Stimulated activated CD4-positive, alpha-beta T cell treated with anti-CD3 and anti-CD28 coated beads, TNF-alpha, amount 100 ng/mL, for 1 hour (primary cell): ENCODE results near the gene ENTPD8.

ENCODE experiments used
- DNase-seq, 3 donors: peaks; one replicate each; pipeline ENCODE4 v3.0.0-alpha.2; 2020; ENCODE audit warnings: low read depth in 3 of 3, low spot score in 1 of 3

The ENTPD8 gene

DNA sequence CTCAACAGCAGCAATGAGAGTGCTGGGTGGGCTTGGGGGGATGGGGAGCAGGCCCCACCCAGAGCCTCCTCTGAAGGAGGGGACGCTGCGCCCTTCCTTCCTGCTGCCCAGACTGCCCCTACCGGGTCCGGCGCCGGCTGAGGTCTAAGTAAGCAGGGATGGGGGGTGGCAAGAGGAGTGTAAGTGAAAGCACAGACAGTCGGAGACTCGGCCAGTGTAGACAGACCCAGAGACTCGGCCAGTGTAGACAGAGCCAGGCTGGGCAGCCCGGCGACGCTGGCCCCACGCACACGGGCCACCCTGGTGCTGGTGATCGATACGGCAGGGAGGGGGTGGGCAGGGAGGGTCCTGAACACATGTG is 7.4 kb upstream of the ENTPD8 start:
- DNase-seq, result no peak

DNA sequence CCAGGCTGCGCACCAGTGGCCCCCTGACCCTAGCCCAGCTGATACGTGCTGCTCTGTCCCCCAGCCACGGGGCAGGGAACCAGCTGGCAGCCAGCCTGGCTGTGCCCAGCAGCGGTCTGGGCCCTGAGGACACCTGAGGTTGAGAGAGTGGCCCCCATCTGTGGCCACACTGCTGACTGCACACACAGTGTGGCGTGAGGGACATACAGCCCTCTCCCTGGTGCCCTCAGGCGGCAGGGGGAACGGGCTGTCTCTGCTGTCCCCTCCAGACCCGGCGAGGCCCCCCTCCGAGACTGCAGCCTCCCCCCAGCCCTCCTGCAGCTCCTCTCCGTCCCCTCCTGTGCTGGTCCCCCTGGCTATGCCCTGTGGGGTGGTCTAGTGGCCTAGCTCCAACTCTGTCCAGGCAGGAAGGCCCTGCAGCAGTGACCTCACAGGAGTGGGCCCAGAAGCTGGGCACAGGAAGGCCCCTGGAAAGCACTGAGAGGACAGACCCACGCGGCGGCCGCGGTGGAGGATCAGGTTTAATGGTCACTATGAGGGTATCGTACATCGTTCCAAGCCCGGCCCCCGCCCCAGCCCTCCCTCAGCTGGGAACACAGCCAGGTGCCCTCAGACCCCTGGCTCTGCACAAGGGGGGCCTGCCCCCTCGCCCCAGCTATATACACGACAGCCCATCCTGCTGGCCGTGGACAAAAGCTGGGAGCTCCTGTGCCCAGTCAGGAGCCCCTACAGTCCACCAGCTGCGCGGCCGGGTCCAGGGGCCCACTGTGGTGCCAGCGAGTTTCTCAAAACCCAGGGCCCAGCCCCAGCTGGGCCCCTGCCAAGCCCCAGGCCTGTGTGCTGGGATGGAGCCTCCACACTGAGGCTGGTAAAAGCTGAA is 6.8 kb upstream of the ENTPD8 start:
- DNase-seq, result no peak

DNA sequence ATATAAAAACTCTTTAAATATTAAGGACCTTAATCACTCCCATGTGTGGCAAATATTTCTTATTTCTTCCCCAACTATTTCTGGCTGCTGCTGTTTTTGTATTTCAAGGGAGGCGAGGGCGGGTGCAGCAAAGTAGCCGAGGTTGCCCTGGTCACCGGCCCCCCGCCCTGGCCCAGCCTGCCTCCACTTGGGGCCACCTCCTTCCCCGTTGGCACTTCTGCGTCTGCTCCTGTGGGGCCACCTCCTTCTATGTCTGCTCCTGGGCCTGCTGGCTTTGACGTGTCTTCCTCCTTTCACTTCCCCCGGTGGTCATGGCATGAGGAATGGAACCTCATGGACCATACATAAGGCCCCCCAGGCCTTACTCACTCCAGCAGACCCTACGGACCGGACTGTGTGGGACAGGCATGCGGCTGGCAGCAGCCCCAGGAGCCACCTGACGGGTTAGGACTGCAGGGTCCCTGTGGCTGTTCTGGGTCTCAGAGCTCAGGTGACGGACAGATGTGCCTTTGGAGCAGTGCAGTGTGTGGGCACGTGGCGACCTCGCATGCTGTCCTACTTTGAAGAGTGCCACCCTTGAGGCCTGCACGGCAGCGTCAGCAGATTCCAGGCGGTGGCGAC is 5.8 kb upstream of the ENTPD8 start:
- DNase-seq, result no peak

DNA sequence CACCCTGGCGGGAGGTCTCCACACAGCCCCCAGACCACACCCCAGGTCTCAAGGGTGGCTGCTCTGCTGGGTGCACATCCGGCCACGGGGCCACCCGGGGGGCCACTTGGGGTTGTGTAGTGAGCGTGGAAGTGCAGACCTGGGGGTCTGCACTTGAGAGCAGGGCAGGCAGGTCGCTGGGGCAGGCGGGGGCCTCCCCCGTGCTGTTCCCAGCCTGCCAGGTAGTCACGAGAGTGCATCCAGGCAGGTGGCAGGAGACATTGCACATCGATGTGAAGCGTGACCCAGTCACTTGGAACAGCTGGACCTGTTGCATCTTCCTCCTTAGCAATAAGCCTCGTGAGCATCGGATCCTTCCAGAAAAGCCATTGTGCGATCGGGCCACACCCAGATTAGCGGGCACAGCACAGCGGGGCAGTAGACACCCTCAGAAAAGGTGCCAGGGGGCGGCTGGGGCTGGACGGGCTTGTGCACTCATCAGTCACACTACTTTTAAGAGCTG is 4.8 kb upstream of the ENTPD8 start:
- DNase-seq, result no peak

DNA sequence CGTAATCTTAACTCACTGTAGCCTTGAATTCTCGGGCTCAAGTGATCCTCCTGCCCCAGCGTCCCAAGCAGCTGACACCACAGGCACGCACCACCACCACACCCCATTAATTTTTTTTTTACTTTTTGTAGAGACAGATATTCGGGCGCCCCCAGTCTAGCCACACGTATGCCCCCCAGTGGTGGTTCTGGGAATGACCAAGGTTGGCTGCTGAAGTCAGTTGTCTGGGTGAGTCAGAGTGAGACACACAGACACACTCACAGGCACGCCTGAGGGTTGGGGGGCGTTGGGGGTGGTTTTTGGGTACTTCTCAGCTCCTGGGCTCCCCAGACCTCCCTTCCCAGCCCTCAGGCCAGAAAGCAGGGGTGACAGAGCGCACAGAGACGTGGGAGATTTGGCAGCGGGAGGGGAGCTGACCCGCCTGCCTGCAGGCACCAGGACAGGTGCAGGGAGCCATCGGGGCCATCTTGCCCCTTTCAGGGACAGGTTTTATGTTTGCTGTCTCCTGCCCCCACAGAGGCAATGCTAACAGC is 4.2 kb upstream of the ENTPD8 start:
- DNase-seq, result peak; percentile 49 to 85 (median 65)

DNA sequence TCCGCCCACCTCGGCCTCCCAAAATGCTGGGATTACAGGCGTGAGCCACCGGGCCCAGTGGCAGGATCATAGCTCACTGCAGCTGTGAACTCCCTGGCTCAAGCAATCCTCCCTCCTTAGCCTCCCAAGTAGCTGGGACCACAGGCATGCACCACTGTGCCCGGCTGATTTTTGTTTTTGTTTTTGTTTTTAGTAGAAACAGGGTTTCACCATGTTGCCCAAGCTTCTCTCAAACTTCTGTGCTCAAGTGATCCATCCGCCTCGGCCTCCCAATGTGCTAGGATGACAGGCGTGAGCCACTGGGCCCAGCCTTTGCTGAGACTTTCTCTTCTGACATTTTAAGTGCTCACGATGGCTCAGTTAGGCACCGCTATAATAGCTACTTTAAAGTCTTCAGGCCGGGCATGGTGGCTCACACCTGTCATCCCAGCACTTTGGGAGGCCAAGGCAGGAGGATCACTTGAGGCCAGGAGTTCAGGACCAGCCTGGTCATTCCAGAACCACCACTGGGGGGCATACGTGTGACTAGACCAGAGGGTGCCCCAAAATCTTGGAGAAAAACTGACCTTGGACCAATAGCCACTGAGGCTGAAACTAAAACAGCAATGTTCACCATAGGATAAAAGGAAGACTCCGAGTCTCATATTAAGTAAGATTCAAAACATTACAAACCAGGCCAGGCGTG is 3.1 kb upstream of the ENTPD8 start:
- no peak for DNase-seq

DNA sequence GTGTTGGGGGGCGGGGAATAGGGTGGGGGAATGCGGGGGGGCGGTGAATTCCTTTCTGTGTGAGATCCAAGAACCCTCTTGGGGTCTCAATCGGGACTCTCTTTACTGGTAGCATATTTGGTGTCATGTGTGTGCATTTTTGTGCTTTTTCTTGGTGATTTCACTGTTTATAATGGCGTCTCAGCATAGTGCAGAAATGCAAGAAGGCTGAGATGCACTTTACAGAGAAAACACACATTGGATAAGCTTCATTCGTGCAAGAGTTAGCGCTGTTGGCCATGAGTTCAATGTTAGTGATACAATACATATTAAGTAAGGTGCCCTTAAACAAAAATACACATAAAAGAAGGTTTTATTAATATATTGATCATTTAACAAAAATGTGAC is 771 bp upstream of the ENTPD8 start:
- no peak for DNase-seq

DNA sequence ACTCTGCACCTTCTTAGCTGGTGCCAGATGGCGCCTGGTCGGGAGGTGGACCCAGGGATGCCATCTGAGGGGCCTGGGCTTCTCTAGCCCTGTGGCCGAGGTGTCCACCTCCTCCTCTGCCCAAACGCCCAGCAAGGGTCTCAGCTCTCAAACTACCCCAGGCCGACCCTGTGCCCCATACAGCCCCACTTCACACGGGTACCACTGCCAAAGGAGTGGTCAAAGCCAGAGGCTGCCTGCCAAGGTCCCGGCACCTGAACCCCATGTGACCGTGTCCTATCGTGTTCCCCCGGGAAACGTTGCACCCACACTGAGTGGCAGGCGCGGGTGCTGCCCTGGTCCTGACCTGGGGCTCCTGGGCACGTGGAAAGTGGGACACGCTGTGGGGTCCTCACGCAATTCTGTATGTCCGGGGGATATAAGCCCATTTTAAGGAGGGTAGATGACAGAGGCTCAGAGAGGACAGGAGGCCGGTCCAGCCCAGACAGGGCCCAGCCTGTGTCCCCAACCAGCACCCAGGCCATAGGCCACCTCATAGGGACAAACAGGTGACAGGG is 1.9 kb downstream of the ENTPD8 start:
- DNase-seq, result no peak

DNA sequence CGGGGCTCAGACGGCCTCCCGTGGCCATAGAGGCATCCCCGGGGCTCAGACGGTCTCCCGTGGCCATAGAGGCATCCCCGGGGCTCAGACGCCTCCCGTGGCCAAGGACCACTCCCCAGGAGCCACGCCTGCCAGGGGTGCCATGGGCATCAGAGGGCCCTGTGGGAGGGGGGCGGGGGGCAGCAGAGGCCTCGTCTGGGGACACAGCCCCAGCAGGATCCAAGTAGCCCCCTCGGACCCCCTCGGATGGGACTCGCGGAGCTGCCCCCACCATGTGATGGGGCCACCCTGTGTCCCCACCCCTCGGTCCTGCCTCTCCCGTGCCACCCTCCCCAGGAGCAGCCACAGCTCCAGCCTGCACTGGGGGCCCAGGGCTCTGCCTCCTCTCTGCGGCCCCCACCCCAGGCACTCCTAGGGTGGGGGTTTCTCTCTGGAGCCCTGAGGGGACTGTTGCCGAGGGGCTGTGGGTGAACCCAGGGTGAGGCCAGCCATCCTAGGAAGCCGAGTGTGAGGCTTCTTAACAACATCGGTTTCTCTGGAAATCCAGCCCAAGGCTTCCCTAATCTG is 2.5 kb downstream of the ENTPD8 start:
- no peak for DNase-seq

DNA sequence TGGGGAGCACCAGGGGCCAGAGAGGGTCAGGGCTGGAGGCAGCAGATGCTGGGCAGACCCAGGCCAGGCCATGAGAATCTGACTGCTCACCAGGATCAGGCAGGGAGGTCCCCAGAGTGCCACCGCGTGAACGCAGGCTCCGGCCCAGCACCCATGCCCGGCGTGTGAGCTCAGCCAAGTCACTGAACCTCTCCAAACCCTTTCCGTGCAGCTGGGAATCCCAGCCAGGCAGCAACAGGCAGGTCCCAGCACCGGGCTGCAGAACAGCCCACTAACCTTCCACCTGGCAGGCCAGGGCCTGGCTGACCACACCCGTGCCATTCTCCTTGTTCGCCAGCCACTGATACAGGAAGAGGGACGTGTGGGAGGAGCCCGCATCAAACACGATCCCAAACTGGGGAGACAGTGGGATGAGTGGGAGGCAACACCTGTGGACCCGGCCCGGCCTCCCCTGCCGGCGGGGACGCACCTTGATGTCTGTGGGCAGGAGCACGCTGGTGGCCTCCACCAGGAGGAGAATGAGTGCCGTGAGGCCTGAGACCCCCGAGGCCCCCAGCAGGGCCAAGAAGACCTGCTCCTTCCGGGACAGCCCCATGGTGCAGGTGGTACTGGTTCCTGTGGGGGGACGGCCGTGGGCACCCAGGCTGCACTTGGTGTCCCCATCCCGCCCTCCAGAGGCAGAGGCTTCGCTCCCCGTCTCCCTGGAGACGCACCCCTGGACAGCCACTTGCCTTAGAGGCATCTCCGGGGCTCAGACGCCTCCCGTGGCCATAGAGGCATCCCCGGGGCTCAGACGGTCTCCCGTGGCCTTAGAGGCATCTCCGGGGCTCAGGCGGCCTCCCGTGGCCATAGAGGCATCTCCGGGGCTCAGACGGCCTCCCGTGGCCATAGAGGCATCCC is 3.2 kb downstream of the ENTPD8 start:
- no peak for DNase-seq

DNA sequence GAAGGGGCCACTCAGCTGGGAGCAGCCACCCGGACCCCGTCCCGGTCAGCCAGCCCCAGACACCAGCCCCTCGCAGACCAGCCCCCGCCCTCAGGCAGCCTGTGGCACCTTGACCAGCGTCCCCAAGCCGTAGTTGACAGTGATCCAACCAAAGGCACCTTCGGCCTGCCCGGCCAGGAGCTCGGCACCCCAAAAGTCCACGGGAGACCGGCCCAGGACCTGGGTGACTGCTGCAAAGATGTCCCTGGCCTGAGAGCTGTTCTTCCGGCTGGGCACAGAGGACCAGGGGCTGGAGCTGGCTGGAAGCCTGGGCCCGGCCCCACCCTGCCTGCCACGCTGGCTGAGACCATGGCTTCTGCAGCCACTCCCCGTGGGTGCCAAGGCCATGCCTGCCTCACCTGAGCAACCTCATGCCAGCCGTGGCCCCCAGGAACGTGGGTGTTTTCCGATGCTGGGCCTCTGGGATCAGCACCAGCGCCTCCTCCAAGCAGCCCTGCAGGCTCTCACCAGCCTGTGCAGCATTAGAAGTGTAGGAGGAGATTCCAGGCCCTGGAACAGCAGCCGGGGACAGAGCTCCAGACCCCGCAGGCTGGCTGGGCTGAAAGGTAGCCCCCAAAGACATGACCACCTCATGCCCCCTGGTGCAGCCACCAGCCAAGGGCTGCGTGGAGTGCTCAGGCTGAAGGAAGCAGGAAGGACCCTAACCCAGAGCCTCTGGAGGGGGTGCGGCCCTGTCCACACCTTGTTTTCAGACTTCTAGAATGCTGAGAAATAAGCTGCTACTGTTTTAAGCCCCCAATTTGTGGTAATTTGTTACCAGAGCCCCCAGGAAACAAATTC is 4.2 kb downstream of the ENTPD8 start:
- DNase-seq, result no peak

DNA sequence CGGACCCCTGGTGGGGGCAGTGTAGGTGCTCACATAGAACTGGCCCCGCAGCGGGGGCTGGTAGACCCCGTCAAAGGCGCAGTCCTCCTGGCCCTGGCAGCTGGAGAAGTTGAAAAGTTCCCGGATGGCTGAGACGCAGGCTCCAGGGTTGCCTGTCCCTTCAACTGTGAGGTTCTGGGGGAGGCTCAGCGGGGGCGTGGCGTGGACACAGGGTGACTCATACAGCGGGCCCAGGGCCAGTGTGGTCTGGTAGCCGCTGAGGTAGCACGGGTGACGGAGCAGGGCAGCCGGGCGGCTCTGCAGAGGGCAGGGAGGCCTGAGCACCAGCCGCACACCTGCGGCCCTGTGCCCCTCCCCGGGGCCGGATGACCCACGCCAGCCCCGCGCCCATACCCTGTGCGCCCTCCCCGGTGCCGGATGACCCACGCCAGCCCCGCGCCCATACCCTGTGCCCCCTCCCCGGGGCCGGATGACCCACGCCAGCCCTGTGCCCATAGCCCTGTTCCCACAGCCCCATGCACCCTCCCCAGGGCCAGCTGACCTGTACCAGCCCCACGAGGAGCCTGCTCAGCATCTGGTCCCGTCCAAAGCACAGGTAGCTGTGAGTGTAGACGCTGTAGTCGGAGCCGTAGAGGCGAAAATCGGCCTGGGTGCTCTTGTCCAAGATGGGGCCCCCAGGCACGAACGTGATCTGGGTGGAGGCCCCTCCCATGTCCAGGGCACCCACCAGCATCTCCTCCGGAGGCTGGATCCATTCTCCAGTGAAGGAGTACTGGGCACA is 5.0 kb downstream of the ENTPD8 start:
- DNase-seq, result no peak

DNA sequence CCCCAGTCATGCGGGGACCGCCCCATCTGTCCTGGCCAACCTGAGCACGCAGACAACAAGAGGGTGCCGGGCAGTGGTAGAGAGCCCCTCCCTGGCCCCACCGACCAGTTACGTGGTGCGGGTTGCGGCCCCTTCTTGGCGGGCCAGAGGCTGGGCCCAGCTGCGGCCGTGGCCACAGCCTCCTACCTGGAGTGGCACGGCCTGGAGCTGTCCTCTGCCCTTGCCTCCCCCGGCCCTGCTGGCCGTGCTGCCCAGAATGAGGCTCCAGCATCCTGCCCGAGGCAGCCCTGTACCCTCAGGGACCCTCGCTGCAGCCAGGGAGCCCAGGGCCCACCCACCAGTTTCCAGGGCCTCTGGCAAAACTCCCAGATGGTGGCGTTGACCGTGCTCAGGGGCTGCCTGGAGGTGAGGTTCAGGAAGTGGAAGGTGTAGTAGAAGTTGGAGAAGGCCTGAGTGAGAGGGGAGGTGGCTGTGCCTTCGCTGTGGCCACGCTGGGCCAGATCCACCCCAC is 5.7 kb downstream of the ENTPD8 start:
- no peak for DNase-seq

DNA sequence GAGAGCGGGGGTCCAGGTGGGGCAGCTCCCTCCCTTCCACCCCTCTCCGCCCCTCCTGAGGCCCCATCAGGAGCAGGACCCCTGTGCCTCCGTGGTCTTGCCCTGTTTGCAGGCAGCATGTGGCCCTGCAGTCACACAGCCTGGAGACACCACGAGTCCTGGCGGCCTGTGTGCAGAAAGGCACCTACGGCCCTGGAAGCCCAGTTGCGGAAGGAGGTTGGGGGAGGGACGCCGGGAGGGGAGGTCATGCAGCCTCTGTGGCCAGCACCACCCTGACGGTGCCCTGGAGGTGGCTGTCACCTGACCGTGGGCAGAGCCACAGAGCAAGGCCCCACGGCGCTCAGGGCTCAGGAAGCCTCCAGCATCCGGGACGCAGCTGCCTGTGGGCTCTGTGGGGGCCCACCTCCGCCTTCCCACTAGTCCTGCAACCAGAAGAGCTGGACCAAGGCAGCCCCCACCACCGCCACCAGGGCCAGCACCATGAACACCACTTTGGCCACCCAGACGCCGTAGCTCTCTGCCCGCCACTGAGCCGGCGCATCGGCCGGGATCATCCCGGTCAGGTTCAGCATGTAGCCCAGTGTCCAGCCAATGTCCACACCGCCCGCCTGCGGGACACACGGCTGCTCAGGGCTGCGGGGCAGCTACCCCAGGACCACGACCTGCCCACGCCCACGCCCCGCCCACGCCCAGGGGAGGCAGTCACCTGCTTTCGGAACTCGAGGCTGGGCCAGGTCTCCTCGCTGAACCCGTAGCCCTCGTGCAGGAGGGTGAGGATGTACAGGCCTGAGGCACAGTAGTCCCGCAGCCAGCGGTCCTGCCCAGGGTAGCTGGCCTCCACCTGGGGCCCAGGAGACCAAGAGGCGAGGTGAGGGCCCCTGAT is 6.4 kb downstream of the ENTPD8 start:
- no peak for DNase-seq

DNA sequence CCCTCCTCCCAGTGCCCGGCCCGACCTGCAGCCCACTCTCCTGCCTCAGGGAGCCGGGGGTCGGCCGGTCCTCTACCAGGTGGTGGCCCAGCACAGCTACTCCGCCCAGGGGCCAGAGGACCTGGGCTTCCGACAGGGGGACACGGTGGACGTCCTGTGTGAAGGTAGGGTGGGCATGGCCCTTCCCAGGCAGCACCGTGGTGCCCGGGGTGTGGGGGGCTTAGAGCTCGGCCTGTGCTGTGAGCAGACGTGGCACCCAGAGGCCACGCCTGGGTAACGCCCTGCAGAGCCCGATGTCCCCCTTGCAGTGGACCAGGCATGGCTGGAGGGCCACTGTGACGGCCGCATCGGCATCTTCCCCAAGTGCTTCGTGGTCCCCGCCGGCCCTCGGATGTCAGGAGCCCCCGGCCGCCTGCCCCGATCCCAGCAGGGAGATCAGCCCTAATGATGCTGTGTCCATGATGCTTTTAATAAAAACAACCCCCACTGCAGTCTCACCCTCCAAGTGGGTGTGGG is 7.2 kb downstream of the ENTPD8 start:
- no peak for DNase-seq

DNA sequence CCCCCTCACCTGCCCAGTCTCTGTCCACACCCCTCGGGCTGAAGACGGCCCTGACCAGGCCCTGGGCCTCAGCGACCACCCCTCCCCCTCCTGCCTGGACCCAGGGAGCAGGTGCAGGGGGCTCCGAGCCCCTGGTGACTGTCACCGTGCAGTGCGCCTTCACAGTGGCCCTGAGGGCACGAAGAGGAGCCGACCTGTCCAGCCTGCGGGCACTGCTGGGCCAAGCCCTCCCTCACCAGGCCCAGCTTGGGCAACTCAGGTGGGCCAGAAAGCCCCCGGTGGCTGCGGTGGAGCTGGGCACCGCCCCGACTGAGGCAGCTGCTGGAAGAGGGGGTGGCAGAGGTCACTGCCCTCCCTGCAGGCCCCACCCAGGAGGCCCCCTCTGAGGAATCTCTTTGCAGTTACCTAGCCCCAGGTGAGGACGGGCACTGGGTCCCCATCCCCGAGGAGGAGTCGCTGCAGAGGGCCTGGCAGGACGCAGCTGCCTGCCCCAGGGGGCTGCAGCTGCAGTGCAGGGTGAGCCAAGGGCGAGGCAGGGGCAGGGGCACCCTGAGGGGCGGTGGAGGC is 7.7 kb downstream of the ENTPD8 start:
- no peak for DNase-seq
